ENCODE data around the gene SREBF2.

SREBF2 gene

DNA sequence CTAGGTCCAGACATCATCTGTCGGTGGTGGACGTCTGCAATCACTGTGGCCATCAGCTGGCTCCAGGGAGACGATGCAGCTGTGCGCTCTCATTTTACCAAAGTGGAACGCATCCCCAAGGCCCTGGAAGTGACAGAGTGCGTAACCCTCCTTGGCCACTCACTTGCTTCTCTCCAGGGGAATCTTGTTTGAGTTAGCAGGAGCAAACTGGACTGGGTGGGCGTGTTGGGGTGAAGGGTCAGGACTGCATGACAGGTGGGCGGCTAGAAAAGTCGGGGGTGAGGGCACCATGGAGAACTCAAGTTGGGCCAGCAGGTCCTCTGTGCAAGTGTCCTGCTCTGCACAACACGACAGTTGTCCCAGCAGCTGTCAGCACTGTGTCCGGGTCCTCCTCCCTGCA lies 65.7 kb downstream of the SREBF2 start:
- in situ Hi-C loops (cut with HindIII; ENCODE audit: low sequenced_read_pairs): loop anchor here (5.0 kb wide), 1 partner anchor 156 kb away; no protein-coding TSS in a partner anchor
- DNase-seq (ENCODE audit: low read depth): no peak
- TF ChIP-seq, protein P1, sequence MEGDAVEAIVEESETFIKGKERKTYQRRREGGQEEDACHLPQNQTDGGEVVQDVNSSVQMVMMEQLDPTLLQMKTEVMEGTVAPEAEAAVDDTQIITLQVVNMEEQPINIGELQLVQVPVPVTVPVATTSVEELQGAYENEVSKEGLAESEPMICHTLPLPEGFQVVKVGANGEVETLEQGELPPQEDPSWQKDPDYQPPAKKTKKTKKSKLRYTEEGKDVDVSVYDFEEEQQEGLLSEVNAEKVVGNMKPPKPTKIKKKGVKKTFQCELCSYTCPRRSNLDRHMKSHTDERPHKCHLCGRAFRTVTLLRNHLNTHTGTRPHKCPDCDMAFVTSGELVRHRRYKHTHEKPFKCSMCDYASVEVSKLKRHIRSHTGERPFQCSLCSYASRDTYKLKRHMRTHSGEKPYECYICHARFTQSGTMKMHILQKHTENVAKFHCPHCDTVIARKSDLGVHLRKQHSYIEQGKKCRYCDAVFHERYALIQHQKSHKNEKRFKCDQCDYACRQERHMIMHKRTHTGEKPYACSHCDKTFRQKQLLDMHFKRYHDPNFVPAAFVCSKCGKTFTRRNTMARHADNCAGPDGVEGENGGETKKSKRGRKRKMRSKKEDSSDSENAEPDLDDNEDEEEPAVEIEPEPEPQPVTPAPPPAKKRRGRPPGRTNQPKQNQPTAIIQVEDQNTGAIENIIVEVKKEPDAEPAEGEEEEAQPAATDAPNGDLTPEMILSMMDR (IDR thresholded peaks at IDR 0.05; ENCODE audit: low read depth, low read length, missing control alignments): no peak
- no peak overlapping the region for H3K4me3 ChIP-seq (ENCODE audit: low read depth, low read length)

DNA sequence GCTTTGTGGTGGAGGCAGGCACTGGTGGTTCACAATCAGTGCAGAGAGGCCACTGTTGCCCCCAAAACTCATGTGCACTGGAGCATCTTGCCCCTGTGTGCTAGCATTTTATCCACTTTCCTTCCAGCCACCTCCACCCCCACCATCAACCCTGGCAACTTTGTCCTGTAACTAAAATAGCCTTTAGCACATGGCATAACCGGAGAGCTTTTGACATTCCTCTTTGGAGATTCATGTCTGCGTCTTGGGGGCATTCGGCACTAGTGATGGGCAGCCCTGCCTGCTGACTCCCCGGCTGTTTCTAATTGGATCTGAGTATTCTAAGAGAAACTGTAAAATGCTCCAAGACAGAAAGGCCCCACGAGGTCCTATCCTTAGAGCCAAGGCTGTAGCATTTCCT lies 66.2 kb downstream of the SREBF2 start:
- TF ChIP-seq, protein P1 (IDR thresholded peaks at IDR 0.05; ENCODE audit: low read depth, low read length, missing control alignments): no peak
- no peak for DNase-seq (ENCODE audit: low read depth)
- no peak overlapping the region for H3K4me3 ChIP-seq (ENCODE audit: low read depth, low read length)
- in situ Hi-C loops (cut with HindIII; ENCODE audit: low sequenced_read_pairs): loop anchor here (5.0 kb wide), 1 partner anchor 157 kb away; no protein-coding TSS in a partner anchor

DNA sequence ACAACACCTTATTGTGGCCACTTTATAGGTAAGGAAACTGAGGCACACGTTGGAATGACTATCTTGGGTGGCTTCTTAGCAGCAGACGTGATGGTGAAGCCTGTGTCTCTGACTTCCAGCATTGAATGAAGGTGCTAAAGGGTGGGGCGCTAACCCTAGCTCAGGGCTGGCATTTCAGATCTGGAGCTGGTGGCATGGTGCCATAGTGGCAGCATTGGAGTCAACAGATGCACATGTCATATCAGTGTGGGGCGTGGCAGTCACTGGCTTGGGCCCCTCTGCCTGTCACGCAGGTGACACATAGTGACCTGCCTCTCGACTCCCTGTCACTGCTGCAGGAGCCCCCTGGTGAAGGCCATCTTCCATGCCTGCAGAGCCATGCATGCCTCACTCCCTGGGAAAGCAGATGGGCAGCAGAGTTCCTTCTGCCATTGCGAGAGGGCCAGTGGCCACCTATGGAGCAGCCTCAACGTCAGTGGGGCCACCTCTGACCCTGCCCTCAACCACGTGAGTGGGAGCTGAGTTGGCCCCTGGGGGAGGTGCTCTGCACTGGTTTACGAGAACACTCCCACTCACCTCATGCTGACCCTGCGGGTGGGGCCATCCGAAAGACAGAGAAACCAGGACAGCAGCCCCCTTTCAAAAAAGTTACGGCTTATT lies 67.2 kb downstream of the SREBF2 start:
- TF ChIP-seq, protein P1 (IDR thresholded peaks at IDR 0.05; ENCODE audit: low read depth, low read length, missing control alignments): no peak
- in situ Hi-C loops (cut with HindIII; ENCODE audit: low sequenced_read_pairs): loop anchor here (5.0 kb wide), 1 partner anchor 158 kb away; no protein-coding TSS in a partner anchor
- DNase-seq (ENCODE audit: low read depth): no peak
- no peak overlapping the region for H3K4me3 ChIP-seq (ENCODE audit: low read depth, low read length)

DNA sequence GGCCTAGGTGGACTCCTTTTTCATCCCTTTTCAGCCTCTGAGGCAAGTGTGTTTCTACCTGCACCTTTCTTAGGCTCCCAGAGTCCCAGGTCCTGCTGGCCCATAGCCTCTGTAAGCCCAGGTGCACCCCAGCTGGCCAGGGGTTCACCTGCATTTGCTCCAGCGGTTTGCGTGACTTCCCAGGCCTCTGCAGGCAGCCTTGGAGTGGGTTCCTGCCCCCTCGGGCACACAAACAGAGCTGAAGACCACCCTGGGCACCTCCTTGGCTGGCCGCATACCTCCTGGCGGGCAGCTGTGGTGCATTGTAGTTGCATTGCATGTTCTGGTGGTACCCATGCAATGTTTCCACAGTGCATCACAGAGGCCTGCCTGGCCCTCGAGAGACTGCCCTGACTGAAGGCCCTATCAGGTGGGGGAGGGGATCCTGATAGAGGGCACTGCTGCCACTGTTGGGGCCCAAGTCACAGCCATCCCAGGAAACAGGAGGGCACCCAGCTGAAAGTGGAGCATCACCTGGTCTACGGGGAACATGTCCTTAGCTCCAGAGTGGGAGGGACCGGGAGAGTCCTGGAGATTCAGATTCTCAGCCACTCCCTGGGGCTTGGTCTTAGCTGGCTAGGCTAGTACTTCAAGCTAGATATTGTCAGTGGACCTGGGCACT lies 67.9 kb downstream of the SREBF2 start:
- no peak overlapping the region for H3K4me3 ChIP-seq (ENCODE audit: low read depth, low read length)
- no peak for DNase-seq (ENCODE audit: low read depth)
- in situ Hi-C loops (cut with HindIII; ENCODE audit: low sequenced_read_pairs): no loop called here
- TF ChIP-seq, protein P1 (IDR thresholded peaks at IDR 0.05; ENCODE audit: low read depth, low read length, missing control alignments): no peak

DNA sequence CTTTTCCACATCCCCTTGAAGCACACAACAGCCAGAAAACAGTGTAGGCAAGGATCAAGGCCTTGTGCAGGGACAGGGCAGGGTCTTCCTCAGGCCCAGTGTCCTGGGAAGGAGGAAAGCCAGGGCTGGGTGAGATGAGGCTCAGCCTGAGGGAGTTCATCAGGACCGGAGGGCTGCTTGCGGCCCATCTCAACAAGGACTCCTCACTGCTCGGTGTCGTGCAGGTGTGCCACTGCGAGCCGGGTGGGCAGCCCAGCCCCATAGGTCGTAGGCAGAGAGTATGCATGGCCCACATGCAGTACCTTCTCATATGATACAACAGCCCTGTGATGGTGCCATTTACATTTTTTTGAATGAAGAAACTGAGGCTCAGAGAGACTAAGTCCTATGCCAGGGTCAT lies 69.1 kb downstream of the SREBF2 start:
- no peak overlapping the region for H3K4me3 ChIP-seq (ENCODE audit: low read depth, low read length)
- in situ Hi-C loops (cut with HindIII; ENCODE audit: low sequenced_read_pairs): no loop called here
- TF ChIP-seq, protein P1 (IDR thresholded peaks at IDR 0.05; ENCODE audit: low read depth, low read length, missing control alignments): no peak
- DNase-seq (ENCODE audit: low read depth): no peak

DNA sequence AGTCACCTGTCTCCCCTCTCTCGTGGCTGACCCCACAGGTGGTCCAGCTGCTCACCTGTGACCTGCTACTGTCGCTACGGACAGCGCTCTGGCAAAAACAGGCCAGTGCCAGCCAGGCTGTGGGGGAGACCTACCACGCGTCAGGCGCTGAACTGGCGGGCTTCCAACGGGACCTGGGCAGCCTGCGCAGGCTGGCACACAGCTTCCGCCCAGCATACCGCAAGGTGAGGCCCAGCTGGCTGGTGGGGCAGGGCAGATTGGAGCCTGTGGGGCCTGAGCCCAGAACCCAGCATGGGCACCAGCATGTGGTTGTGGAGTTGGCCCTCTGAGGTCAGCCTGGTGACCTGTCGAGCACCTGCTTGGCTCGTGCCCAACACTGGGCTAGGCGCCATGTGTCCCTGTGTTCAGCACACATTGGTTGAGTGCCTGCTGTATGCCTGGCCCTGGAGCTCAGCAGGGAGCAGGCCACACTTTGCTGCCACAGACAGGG lies 70.1 kb downstream of the SREBF2 start:
- DNase-seq (ENCODE audit: low read depth): no peak
- in situ Hi-C loops (cut with HindIII; ENCODE audit: low sequenced_read_pairs): no loop called here
- TF ChIP-seq, protein P1 (IDR thresholded peaks at IDR 0.05; ENCODE audit: low read depth, low read length, missing control alignments): no peak
- no peak overlapping the region for H3K4me3 ChIP-seq (ENCODE audit: low read depth, low read length)
